KMS-11 (cell line): ENCODE data around the gene PXYLP1.

Source experiments
- H2AFZ ChIP-seq: fragments of 200-600 bp; sonication (generic); 2 replicates; pipeline ENCODE4 v1.6.1; 2016; ENCODE audit warnings: antibody characterized with exemption, mixed run types, low read depth
- H3K27ac ChIP-seq: fragments of 200-600 bp; sonication (generic); 2 replicates; pipeline ENCODE4 v1.6.1; 2016; ENCODE audit warnings: mild to moderate bottlenecking, mixed run types
- H3K27me3 ChIP-seq: fragments of 200-600 bp; sonication (generic); 2 replicates; pipeline ENCODE4 v1.6.1; 2017; ENCODE audit warnings: mild to moderate bottlenecking, low read depth, mixed run types, moderate library complexity; ENCODE audit not compliant: insufficient read depth
- H3K36me3 ChIP-seq: fragments of 200-600 bp; sonication (generic); 2 replicates; pipeline ENCODE4 v1.6.1; 2017; ENCODE audit warnings: mild to moderate bottlenecking, mixed run types; ENCODE audit not compliant: insufficient read depth
- H3K4me1 ChIP-seq: fragments of 200-600 bp; sonication (generic); 2 replicates; pipeline ENCODE4 v1.6.1; 2016; ENCODE audit warnings: mild to moderate bottlenecking, low read depth, mixed run types; ENCODE audit not compliant: poor library complexity, severe bottlenecking
- H3K4me2 ChIP-seq: fragments of 200-600 bp; sonication (generic); 2 replicates; pipeline ENCODE4 v1.7.0; 2016; ENCODE audit warnings: mild to moderate bottlenecking, mixed run types
- H3K4me3 ChIP-seq: fragments of 200-600 bp; sonication (generic); IDR thresholded peaks from 2 replicates; pipeline ENCODE4 v1.6.1; 2017; ENCODE audit warnings: low read depth, low read length, mixed read lengths; ENCODE audit not compliant: insufficient read depth
- H3K79me2 ChIP-seq: fragments of 200-600 bp; sonication (generic); 2 replicates; pipeline ENCODE4 v1.6.1; 2016; ENCODE audit warnings: low read depth, mixed run types; ENCODE audit not compliant: insufficient read depth
- H3K9ac ChIP-seq: fragments of 200-600 bp; sonication (generic); 2 replicates; pipeline ENCODE4 v1.6.1; 2016; ENCODE audit warnings: mild to moderate bottlenecking, mixed run types
- H4K20me1 ChIP-seq: fragments of 200-600 bp; sonication (generic); 2 replicates; pipeline ENCODE4 v1.6.1; 2016; ENCODE audit warnings: mild to moderate bottlenecking, mixed run types; ENCODE audit not compliant: insufficient read depth
- CTCF ChIP-seq: fragments of 200-600 bp; sonication (generic); conservative IDR thresholded peaks from 2 replicates; pipeline ENCODE4 v1.6.1; 2017; ENCODE audit warnings: low read depth, mild to moderate bottlenecking, antibody characterized with exemption, low read length, moderate library complexity, mixed read lengths

The PXYLP1 gene

GRCh38 chr3:141259821-141260629, 28.4 kb downstream of the PXYLP1 start:
- H3K4me3 ChIP-seq = no peak overlapping the region
- no peak for TF ChIP-seq CTCF
- H3K4me1 ChIP-seq = peaks cover 2% of the 10 kb centered on the region

GRCh38 chr3:141260630-141260927, 29.0 kb downstream of the PXYLP1 start:
- Histone ChIP-seq H3K4me3 (no peak overlapping the region), H3K79me2 (no peaks in the 10 kb centered on the region), H2AFZ (no peak overlapping the region), H3K36me3 (no peaks in the 10 kb centered on the region), H3K4me2 (no peak overlapping the region), H3K27me3 (no peaks in the 10 kb centered on the region), H3K4me1 (no peaks in the 10 kb centered on the region), H4K20me1 (no peaks in the 10 kb centered on the region), H3K27ac (no peak overlapping the region), H3K9ac (no peak overlapping the region)
- no peak for TF ChIP-seq CTCF

More at GRCh38 chr3:141259821-141260629, 28.4 kb downstream of the PXYLP1 start:
- no peaks in the 10 kb centered on the region for H3K79me2 ChIP-seq
- H2AFZ ChIP-seq = no peak overlapping the region
- no peaks in the 10 kb centered on the region for H4K20me1 ChIP-seq
- no peaks in the 10 kb centered on the region for H3K27me3 ChIP-seq
- H3K4me2 ChIP-seq = no peak overlapping the region
- no peaks in the 10 kb centered on the region for H3K36me3 ChIP-seq
- H3K9ac ChIP-seq = no peak overlapping the region
- no peak overlapping the region for H3K27ac ChIP-seq

GRCh38 chr3:141261472-141262307, 30.1 kb downstream of the PXYLP1 start:
- H3K27me3 ChIP-seq = no peaks in the 10 kb centered on the region
- H3K27ac ChIP-seq = no peak overlapping the region
- TF ChIP-seq CTCF = no peak
- no peak overlapping the region for H3K4me2 ChIP-seq
- H3K4me1 ChIP-seq = no peaks in the 10 kb centered on the region
- H3K79me2 ChIP-seq = no peaks in the 10 kb centered on the region
- no peak overlapping the region for H3K4me3 ChIP-seq
- no peak overlapping the region for H2AFZ ChIP-seq
- no peaks in the 10 kb centered on the region for H4K20me1 ChIP-seq
- H3K9ac ChIP-seq = no peak overlapping the region
- no peaks in the 10 kb centered on the region for H3K36me3 ChIP-seq

- H3K27me3 ChIP-seq = no peaks in the 10 kb centered on the region
- no peaks in the 10 kb centered on the region for H4K20me1 ChIP-seq
- TF ChIP-seq CTCF = no peak
- H3K4me3 ChIP-seq = no peak overlapping the region
- H2AFZ ChIP-seq = no peak overlapping the region
- no peak overlapping the region for H3K4me2 ChIP-seq
- H3K9ac ChIP-seq = no peak overlapping the region
- H3K27ac ChIP-seq = no peak overlapping the region
- H3K79me2 ChIP-seq = no peaks in the 10 kb centered on the region
- H3K4me1 ChIP-seq = no peaks in the 10 kb centered on the region
- H3K36me3 ChIP-seq = no peaks in the 10 kb centered on the region
These were observed 30.7 kb downstream of the PXYLP1 start for GRCh38 chr3:141262308-141262705.
